A549 (cell line): ENCODE measurements around the gene BCORL1. TPM values are rescaled to one million over a fixed set of nuclear protein-coding genes. Genes with fewer than 3 reads are reported as not detected.

Experiments
- ATAC-seq, 2 experiments: fragments of 200-7000 bp in 1 of 2; fragments of >200 bp in 1 of 2; cut with Nextera tagmentation in 1 of 2; cut with Tn5 transposase in 1 of 2; 3 replicates each; pipeline versions ENCODE4 v1.8.0 to v1.9.1; 2018 to 2020; ENCODE audit warnings: mild to moderate bottlenecking in 1 of 2, moderate library complexity in 1 of 2
- CTCF ChIA-PET: fragments of 300-600 bp; sonication (Branson Sonifier 250); formaldehyde crosslinking; extraction: SDS; loops from one replicate; lab custom pipeline; 2021; ENCODE audit warnings: antibody characterized with exemption, inconsistent platforms; lab: Yijun Ruan, JAX
- POLR2A ChIA-PET: fragments of 350-600 bp; formaldehyde crosslinking; extraction: SDS; loops from one replicate; lab custom pipeline; 2021; ENCODE audit warnings: antibody characterized with exemption, inconsistent platforms; lab: Yijun Ruan, JAX
- DNase-seq, 2 experiments: peaks; one replicate each; pipeline versions ENCODE4 v3.0.0 to v3.0.0-alpha.2; 2011 to 2016; ENCODE audit warnings: low read depth in 1 of 2, low spot score in 1 of 2
- FAIRE-seq: peaks from 2 replicates; lab custom pipeline; 2011; peaks lifted over from hg19 to GRCh38; lab: Jason Lieb, UNC
- H3K27ac ChIP-seq, 2 experiments: fragments of >200 bp; sonication (Bioruptor Twin); formaldehyde crosslinking; 3 replicates each; pipeline ENCODE4 v1.5.1; 2016 to 2017
- H3K4me1 ChIP-seq: fragments of >200 bp; sonication (Bioruptor Twin); formaldehyde crosslinking; 3 replicates; pipeline ENCODE4 v1.6.1; 2016
- H3K4me2 ChIP-seq: fragments of >200 bp; sonication (Bioruptor Twin); formaldehyde crosslinking; 3 replicates; pipeline ENCODE4 v1.6.1; 2016
- H3K4me3 ChIP-seq: fragments of >200 bp; sonication (Bioruptor Twin); formaldehyde crosslinking; 3 replicates; pipeline ENCODE4 v1.5.1; 2016
- H3K9me3 ChIP-seq: fragments of >200 bp; sonication (Bioruptor Twin); formaldehyde crosslinking; 3 replicates; pipeline ENCODE4 v1.6.1; 2016
- BHLHE40 ChIP-seq: IDR thresholded peaks from 2 replicates; pipeline ENCODE4 v1.6.1; 2012; ENCODE audit warnings: low read depth, low read length, inconsistent platforms
- CEBPB ChIP-seq, 2 experiments: fragments of >200 bp in 1 of 2; sonication (Bioruptor Twin) in 1 of 2; formaldehyde crosslinking in 1 of 2; IDR thresholded peaks; 2 replicates each; pipeline ENCODE4 v1.6.1; 2012 to 2016
- EHF ChIP-seq: fragments of 250-450 bp; sonication (Bioruptor Pico); IDR thresholded peaks from 2 replicates; pipeline ENCODE4 v1.5.0; 2020; ENCODE audit warnings: mild to moderate bottlenecking
- EHMT2 ChIP-seq: fragments of 200-600 bp; sonication (generic); IDR thresholded peaks from 2 replicates; pipeline ENCODE4 v1.6.1; 2016; ENCODE audit warnings: antibody characterized with exemption, low read depth, mild to moderate bottlenecking, moderate library complexity
- EP300 ChIP-seq, 2 experiments: fragments of >200 bp; sonication (Bioruptor Twin); formaldehyde crosslinking; IDR thresholded peaks; 2 replicates in 1 of 2; 3 replicates in 1 of 2; pipeline ENCODE4 v1.6.1; 2016 to 2017
- ESRRA ChIP-seq: fragments of 150-350 bp; IDR thresholded peaks from 2 replicates; pipeline ENCODE4 v1.6.1; 2014; ENCODE audit warnings: mild to moderate bottlenecking, low read length, borderline replicate concordance
- FOSB ChIP-seq: fragments of 250-450 bp; sonication (Bioruptor Pico); IDR thresholded peaks from 2 replicates; pipeline ENCODE4 v1.5.0; 2020; ENCODE audit warnings: mild to moderate bottlenecking, moderate library complexity
- FOSL2 ChIP-seq, 2 experiments: fragments of 450-650 bp in 1 of 2; fragments of >200 bp in 1 of 2; sonication (Bioruptor Twin) in 1 of 2; formaldehyde crosslinking; IDR thresholded peaks; 2 replicates each; pipeline versions ENCODE4 v1.5.0 to v1.6.1; 2016 to 2020; ENCODE audit warnings: mild to moderate bottlenecking in 1 of 2, moderate library complexity in 1 of 2
- FOXS1 ChIP-seq: fragments of 250-450 bp; sonication (Bioruptor Pico); IDR thresholded peaks from 2 replicates; pipeline ENCODE4 v1.5.0; 2020; ENCODE audit warnings: mild to moderate bottlenecking, moderate library complexity
- GATA3 ChIP-seq: IDR thresholded peaks from 2 replicates; pipeline ENCODE4 v1.6.1; 2012; ENCODE audit warnings: borderline replicate concordance
- HDAC2 ChIP-seq: fragments of 200-600 bp; sonication (generic); IDR thresholded peaks from 2 replicates; pipeline ENCODE4 v1.6.1; 2016
- HEYL ChIP-seq: fragments of 250-450 bp; sonication (Bioruptor Pico); IDR thresholded peaks from 2 replicates; pipeline ENCODE4 v1.8.0; 2021; ENCODE audit warnings: mild to moderate bottlenecking, moderate library complexity
- HOXB5 ChIP-seq: fragments of 250-450 bp; sonication (Bioruptor Pico); IDR thresholded peaks from 2 replicates; pipeline ENCODE4 v1.5.0; 2020; ENCODE audit warnings: mild to moderate bottlenecking, moderate library complexity
- KDM1A ChIP-seq: fragments of 200-600 bp; sonication (generic); IDR thresholded peaks from 2 replicates; pipeline ENCODE4 v1.6.1; 2016; ENCODE audit warnings: low read depth, mild to moderate bottlenecking
- KDM5A ChIP-seq: fragments of 200-600 bp; sonication (generic); IDR thresholded peaks from 2 replicates; pipeline ENCODE4 v1.6.1; 2016; ENCODE audit warnings: antibody characterized with exemption, mild to moderate bottlenecking
- MAZ ChIP-seq: fragments of 150-350 bp; IDR thresholded peaks from 2 replicates; pipeline ENCODE4 v1.6.1; 2014; ENCODE audit warnings: antibody characterized with exemption, low read depth, low read length, borderline replicate concordance
- MYC ChIP-seq: IDR thresholded peaks from 2 replicates; pipeline ENCODE4 v1.6.1; 2012; ENCODE audit warnings: mild to moderate bottlenecking, inconsistent platforms, low read length, improper control_type of control experiment, borderline replicate concordance
- NFE2L2 ChIP-seq: fragments of 150-350 bp; conservative IDR thresholded peaks from 2 replicates; pipeline ENCODE4 v1.6.1; 2014; ENCODE audit warnings: low read length
- NPAS2 ChIP-seq: fragments of 250-450 bp; sonication (Bioruptor Pico); IDR thresholded peaks from 2 replicates; pipeline ENCODE4 v1.8.0; 2022; ENCODE audit warnings: mild to moderate bottlenecking, moderate library complexity, borderline replicate concordance
- POLR2A ChIP-seq: IDR thresholded peaks from 2 replicates; pipeline ENCODE4 v1.6.1; 2012; ENCODE audit warnings: mild to moderate bottlenecking, low read length
- POLR2AphosphoS2 ChIP-seq: conservative IDR thresholded peaks from 2 replicates; pipeline ENCODE4 v1.6.1; 2012; ENCODE audit warnings: low read length, improper control_type of control experiment, inconsistent platforms
- RAD21 ChIP-seq, 2 experiments: fragments of >200 bp in 1 of 2; sonication (Bioruptor Twin) in 1 of 2; formaldehyde crosslinking in 1 of 2; IDR thresholded peaks in 1 of 2; conservative IDR thresholded peaks in 1 of 2; 2 replicates in 1 of 2; 3 replicates in 1 of 2; pipeline ENCODE4 v1.6.1; 2012 to 2018; ENCODE audit warnings: inconsistent platforms in 1 of 2
- RARB ChIP-seq: fragments of 250-450 bp; sonication (Bioruptor Pico); IDR thresholded peaks from 2 replicates; pipeline ENCODE4 v1.8.0; 2021; ENCODE audit warnings: mild to moderate bottlenecking, moderate library complexity
- RCOR1 ChIP-seq: fragments of 150-350 bp; IDR thresholded peaks from 2 replicates; pipeline ENCODE4 v1.6.1; 2014; ENCODE audit warnings: antibody characterized with exemption, low read length, low read depth
- RNF2 ChIP-seq: fragments of 200-600 bp; sonication (generic); IDR thresholded peaks from 2 replicates; pipeline ENCODE4 v1.6.1; 2016; ENCODE audit warnings: low read depth, mild to moderate bottlenecking, antibody characterized with exemption, moderate library complexity, borderline replicate concordance
- SREBF2 ChIP-seq: fragments of 450-650 bp; IDR thresholded peaks from 2 replicates; pipeline ENCODE4 v1.6.1; 2014; ENCODE audit warnings: mild to moderate bottlenecking, moderate library complexity
- ZFP36 ChIP-seq: fragments of 450-650 bp; IDR thresholded peaks from 2 replicates; pipeline ENCODE4 v1.6.1; 2014; ENCODE audit warnings: borderline replicate concordance; ENCODE audit not compliant: partially characterized antibody
- WGBS: methylation state at CpG from one replicate; pipeline ENCODE4 v1.1.6; 2017; ENCODE audit errors: missing lambda C conversion rate; 5-methylcytosine and 5-hydroxymethylcytosine counted together
- polyA plus RNA-seq, 4 experiments: library from polyadenylated mRNA; depleted of rRNA in 3 of 4; stranded (reverse); fragments of >200 nt; fragmentation: RNase III in 1 of 4; extraction: RNeasy Plus Mini Kit Qiagen cat#74134 plus additional on column Dnase treatment in 1 of 4; gene quantifications; 2 replicates in 3 of 4; 3 replicates in 1 of 4; pipeline ENCODE4 v1.2.3, GENCODE V29; 2011 to 2017
- TF ChIP-seq, protein P1 (sequence below): IDR thresholded peaks from 2 replicates; pipeline ENCODE4 v1.6.1; 2012; ENCODE audit warnings: low read depth, borderline replicate concordance
- TF ChIP-seq, protein P2 (sequence below): fragments of >200 bp; sonication (Bioruptor Twin); formaldehyde crosslinking; IDR thresholded peaks from 3 replicates; pipeline ENCODE4 v1.5.1; 2016
- TF ChIP-seq, protein P3 (sequence below): fragments of 450-650 bp; IDR thresholded peaks from 2 replicates; pipeline ENCODE4 v1.6.1; 2014; ENCODE audit warnings: antibody characterized with exemption
- TF ChIP-seq, protein P4 (sequence below): fragments of >200 bp; sonication (Bioruptor Twin); formaldehyde crosslinking; IDR thresholded peaks from 3 replicates; pipeline ENCODE4 v1.6.1; 2016
- TF ChIP-seq, protein P5 (sequence below): IDR thresholded peaks from 2 replicates; pipeline ENCODE4 v1.6.1; 2012
- TF ChIP-seq, protein P6 (sequence below): fragments of >200 bp; sonication (Bioruptor Twin); formaldehyde crosslinking; IDR thresholded peaks from 2 replicates; pipeline ENCODE4 v1.6.1; 2016

BCORL1 gene
- polyA plus RNA-seq, 2 of the 4 experiments (the other 2 are of a cell fraction), result 1.4 to 6.1 TPM

DNA sequence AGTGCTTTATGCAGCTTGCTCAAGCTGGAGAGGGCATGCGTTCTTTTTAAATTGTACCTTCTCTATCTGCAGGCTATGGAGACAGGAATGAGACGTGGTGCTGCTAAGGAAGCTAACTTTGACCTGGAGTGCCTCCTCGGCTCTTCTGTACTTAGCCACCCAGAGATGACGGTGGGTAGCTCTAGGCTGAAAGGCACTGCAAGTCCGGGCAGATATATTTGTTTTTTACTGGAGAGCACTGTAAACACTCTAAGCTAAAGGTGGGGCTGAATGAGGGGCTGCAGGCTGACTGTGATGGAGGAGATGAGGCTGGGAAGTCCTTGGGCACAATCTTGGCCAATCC, 115.7 kb downstream of the BCORL1 start:
- 42% methylated on average over 4 of the region's 5 CpGs for WGBS
- DNase-seq (no peak), FAIRE-seq (no peak), ATAC-seq (no peak; a peak in 1 of 6 replicates)
- ChIA-PET POLR2A (interaction anchor here (1.2 kb wide), 1 partner anchor 12 kb away, joined by 4 read pairs; the partner anchor contains the start of gene ELF4), CTCF (interaction anchor here (1.0 to 1.3 kb wide), 3 partner anchors 10 to 19 kb away, joined by 3 to 6 read pairs (median 5); no protein-coding TSS in a partner anchor)
- Histone ChIP-seq H3K4me2 (peak overlapping the region; percentile 23; the same call in 1 of the 3 replicates), H3K27ac (peak overlapping the region; percentile 11 to 40; a peak in 2 of 6 replicates), H3K4me3 (no peak overlapping the region), H3K4me1 (peaks cover 14% of the 10 kb centered on the region), H3K9me3 (no peaks in the 10 kb centered on the region)
- TF ChIP-seq ESRRA, result no peak
- no peak for TF ChIP-seq HOXB5 (CRISPR knock-in tag)
- TF ChIP-seq, protein P1, sequence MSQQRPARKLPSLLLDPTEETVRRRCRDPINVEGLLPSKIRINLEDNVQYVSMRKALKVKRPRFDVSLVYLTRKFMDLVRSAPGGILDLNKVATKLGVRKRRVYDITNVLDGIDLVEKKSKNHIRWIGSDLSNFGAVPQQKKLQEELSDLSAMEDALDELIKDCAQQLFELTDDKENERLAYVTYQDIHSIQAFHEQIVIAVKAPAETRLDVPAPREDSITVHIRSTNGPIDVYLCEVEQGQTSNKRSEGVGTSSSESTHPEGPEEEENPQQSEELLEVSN, result no peak
- TF ChIP-seq, protein P2, sequence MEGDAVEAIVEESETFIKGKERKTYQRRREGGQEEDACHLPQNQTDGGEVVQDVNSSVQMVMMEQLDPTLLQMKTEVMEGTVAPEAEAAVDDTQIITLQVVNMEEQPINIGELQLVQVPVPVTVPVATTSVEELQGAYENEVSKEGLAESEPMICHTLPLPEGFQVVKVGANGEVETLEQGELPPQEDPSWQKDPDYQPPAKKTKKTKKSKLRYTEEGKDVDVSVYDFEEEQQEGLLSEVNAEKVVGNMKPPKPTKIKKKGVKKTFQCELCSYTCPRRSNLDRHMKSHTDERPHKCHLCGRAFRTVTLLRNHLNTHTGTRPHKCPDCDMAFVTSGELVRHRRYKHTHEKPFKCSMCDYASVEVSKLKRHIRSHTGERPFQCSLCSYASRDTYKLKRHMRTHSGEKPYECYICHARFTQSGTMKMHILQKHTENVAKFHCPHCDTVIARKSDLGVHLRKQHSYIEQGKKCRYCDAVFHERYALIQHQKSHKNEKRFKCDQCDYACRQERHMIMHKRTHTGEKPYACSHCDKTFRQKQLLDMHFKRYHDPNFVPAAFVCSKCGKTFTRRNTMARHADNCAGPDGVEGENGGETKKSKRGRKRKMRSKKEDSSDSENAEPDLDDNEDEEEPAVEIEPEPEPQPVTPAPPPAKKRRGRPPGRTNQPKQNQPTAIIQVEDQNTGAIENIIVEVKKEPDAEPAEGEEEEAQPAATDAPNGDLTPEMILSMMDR, result no peak
- TF ChIP-seq EHF (CRISPR knock-in tag), result no peak
- TF ChIP-seq FOSB, result no peak
- no peak for TF ChIP-seq NFE2L2
- TF ChIP-seq, protein P3, sequence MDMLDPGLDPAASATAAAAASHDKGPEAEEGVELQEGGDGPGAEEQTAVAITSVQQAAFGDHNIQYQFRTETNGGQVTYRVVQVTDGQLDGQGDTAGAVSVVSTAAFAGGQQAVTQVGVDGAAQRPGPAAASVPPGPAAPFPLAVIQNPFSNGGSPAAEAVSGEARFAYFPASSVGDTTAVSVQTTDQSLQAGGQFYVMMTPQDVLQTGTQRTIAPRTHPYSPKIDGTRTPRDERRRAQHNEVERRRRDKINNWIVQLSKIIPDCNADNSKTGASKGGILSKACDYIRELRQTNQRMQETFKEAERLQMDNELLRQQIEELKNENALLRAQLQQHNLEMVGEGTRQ, result no peak
- TF ChIP-seq GATA3, result no peak
- TF ChIP-seq, protein P4, sequence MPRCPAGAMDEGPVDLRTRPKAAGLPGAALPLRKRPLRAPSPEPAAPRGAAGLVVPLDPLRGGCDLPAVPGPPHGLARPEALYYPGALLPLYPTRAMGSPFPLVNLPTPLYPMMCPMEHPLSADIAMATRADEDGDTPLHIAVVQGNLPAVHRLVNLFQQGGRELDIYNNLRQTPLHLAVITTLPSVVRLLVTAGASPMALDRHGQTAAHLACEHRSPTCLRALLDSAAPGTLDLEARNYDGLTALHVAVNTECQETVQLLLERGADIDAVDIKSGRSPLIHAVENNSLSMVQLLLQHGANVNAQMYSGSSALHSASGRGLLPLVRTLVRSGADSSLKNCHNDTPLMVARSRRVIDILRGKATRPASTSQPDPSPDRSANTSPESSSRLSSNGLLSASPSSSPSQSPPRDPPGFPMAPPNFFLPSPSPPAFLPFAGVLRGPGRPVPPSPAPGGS, result no peak
- TF ChIP-seq, protein P5, sequence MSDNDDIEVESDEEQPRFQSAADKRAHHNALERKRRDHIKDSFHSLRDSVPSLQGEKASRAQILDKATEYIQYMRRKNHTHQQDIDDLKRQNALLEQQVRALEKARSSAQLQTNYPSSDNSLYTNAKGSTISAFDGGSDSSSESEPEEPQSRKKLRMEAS, result no peak
- no peak for TF ChIP-seq FOSL2 (IDR thresholded peaks at IDR 0.05)
- no peak for TF ChIP-seq FOSL2 (CRISPR knock-in tag; IDR thresholded peaks at IDR 0.05)
- TF ChIP-seq HDAC2, result no peak
- TF ChIP-seq RNF2, result no peak
- TF ChIP-seq POLR2A, result no peak
- TF ChIP-seq SREBF2, result no peak

DNA sequence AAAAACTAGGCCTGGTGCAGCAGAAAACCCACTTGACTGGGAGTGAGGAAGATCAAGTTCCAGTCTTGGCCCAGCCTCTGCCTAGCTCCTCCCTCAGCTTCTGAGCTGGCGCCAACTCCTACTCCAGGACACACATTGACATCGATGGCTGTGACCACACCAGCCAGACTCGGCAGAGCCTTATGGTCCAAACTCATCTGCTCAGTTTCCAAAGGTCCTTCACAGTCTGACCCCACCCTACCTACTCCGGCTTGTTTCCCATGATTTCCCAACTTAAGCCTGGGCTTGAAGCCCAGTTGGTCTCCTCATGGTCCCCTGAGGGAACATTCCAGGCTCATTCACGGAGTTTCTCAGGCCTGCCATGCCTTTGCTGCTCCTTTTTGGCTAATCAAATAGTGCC, 117.7 kb downstream of the BCORL1 start:
- Histone ChIP-seq H3K27ac (no peak overlapping the region), H3K4me3 (no peak overlapping the region), H3K4me1 (peaks cover 17% of the 10 kb centered on the region), H3K4me2 (no peak overlapping the region), H3K9me3 (no peaks in the 10 kb centered on the region)
- DNase-seq (no peak), FAIRE-seq (no peak), ATAC-seq (no peak)
- POLR2A ChIA-PET, result no interaction called here
- CTCF ChIA-PET, result interaction anchor here (0.8 kb wide), 1 partner anchor 39 kb away, joined by 4 read pairs; no protein-coding TSS in a partner anchor
- 94% methylated on average over 3 of the region's 5 CpGs for WGBS
- TF ChIP-seq, protein P3, result no peak
- TF ChIP-seq RARB (CRISPR knock-in tag), result no peak
- TF ChIP-seq BHLHE40, result no peak
- TF ChIP-seq EP300 (IDR thresholded peaks at IDR 0.05), result no peak
- no peak for TF ChIP-seq MYC
- no peak for TF ChIP-seq EHMT2
- no peak for TF ChIP-seq RAD21 (conservative IDR thresholded peaks at IDR 0.05 in 1 of 2, IDR thresholded peaks at IDR 0.05 in 1 of 2)
- TF ChIP-seq HEYL, result no peak
- no peak for TF ChIP-seq KDM5A
- no peak for TF ChIP-seq RCOR1
- TF ChIP-seq, protein P6, sequence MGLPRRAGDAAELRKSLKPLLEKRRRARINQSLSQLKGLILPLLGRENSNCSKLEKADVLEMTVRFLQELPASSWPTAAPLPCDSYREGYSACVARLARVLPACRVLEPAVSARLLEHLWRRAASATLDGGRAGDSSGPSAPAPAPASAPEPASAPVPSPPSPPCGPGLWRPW, result no peak
- TF ChIP-seq POLR2AphosphoS2, result no peak
- no peak for TF ChIP-seq ESRRA
- TF ChIP-seq MAZ, result no peak
- no peak for TF ChIP-seq CEBPB (IDR thresholded peaks at IDR 0.05)
- TF ChIP-seq FOXS1 (CRISPR knock-in tag), result no peak
- no peak for TF ChIP-seq HDAC2
- no peak for TF ChIP-seq NPAS2
- TF ChIP-seq ZFP36, result no peak
- no peak for TF ChIP-seq KDM1A
